PC-9 (cell line): Measurements from ENCODE around the gene PEPD. TPM values are rescaled to one million over a fixed set of nuclear protein-coding genes. Genes with fewer than 3 reads are reported as not detected.

ENCODE experiments used
- BruUV-seq: library from RNA; stranded (reverse); fragments of 400-500 nt; replicated peaks from 2 replicates; lab custom pipeline; 2021; lab: Mats Ljungman, UMichigan
- CTCF ChIA-PET: fragments of 300-600 bp; sonication (Branson Sonifier 250); formaldehyde crosslinking; loops from one replicate; lab custom pipeline; 2022; ENCODE audit warnings: antibody characterized with exemption; lab: Charles Lee
- POLR2A ChIA-PET: fragments of 300-600 bp; sonication (Branson Sonifier 250); formaldehyde crosslinking; loops from one replicate; lab custom pipeline; 2022; ENCODE audit warnings: antibody characterized with exemption; ENCODE audit not compliant: unreplicated experiment; lab: Charles Lee
- DNase-seq, 2 experiments: peaks; one replicate each; pipeline versions ENCODE4 v3.0.0 to v3.0.0-alpha.2; 2015 to 2022; ENCODE audit warnings: mixed read lengths in 1 of 2
- H2AFZ ChIP-seq: fragments of 200-600 bp; sonication (generic); 2 replicates; pipeline ENCODE4 v1.8.1; 2017; ENCODE audit warnings: antibody characterized with exemption
- H3F3A ChIP-seq: fragments of 200-600 bp; sonication (generic); 2 replicates; pipeline ENCODE4 v1.8.1; 2017; ENCODE audit warnings: antibody characterized with exemption, mild to moderate bottlenecking, low read depth; ENCODE audit not compliant: insufficient read depth
- H3K27ac ChIP-seq: fragments of 200-600 bp; sonication (generic); 2 replicates; pipeline ENCODE4 v1.6.1; 2016; ENCODE audit warnings: mixed run types
- H3K27me3 ChIP-seq: fragments of 200-600 bp; sonication (generic); 2 replicates; pipeline ENCODE4 v1.6.1; 2016; ENCODE audit warnings: low read depth, mixed run types; ENCODE audit not compliant: insufficient read depth
- H3K36me3 ChIP-seq: fragments of 200-600 bp; sonication (generic); 2 replicates; pipeline ENCODE4 v1.6.1; 2016; ENCODE audit warnings: low read depth, mixed run types
- H3K4me1 ChIP-seq: fragments of 200-600 bp; sonication (generic); replicated peaks from 2 replicates; pipeline ENCODE4 v1.6.1; 2016; ENCODE audit warnings: mixed run types; ENCODE audit not compliant: insufficient read depth
- H3K4me2 ChIP-seq: fragments of 200-600 bp; sonication (generic); 2 replicates; pipeline ENCODE4 v1.6.1; 2017; ENCODE audit warnings: mixed run types
- H3K4me3 ChIP-seq: fragments of 200-600 bp; sonication (generic); 2 replicates; pipeline ENCODE4 v1.6.1; 2016; ENCODE audit warnings: mixed run types
- H3K79me2 ChIP-seq: fragments of 200-600 bp; sonication (generic); 2 replicates; pipeline ENCODE4 v1.6.1; 2017; ENCODE audit warnings: low read depth, mixed run types
- H3K9me2 ChIP-seq: fragments of 200-600 bp; sonication (generic); 2 replicates; pipeline ENCODE4 v1.8.1; 2017; ENCODE audit warnings: mild to moderate bottlenecking; ENCODE audit not compliant: insufficient read depth
- H3K9me3 ChIP-seq: fragments of 200-600 bp; sonication (generic); 2 replicates; pipeline ENCODE4 v1.8.1; 2016; ENCODE audit warnings: low read depth; ENCODE audit not compliant: insufficient read depth
- H4K20me1 ChIP-seq: fragments of 200-600 bp; sonication (generic); 2 replicates; pipeline ENCODE4 v1.8.1; 2017; ENCODE audit not compliant: insufficient read depth
- CTCF ChIP-seq: fragments of 200-600 bp; sonication (generic); conservative IDR thresholded peaks from 2 replicates; pipeline ENCODE4 v1.6.1; 2017; ENCODE audit warnings: mixed run types, antibody characterized with exemption, mild to moderate bottlenecking, moderate library complexity
- EZH2 ChIP-seq: fragments of 200-600 bp; sonication (generic); IDR thresholded peaks from 2 replicates; pipeline ENCODE4 v1.8.0; 2017; ENCODE audit warnings: antibody characterized with exemption, low read depth
- intact Hi-C: fragments of 100-400 bp; cut with micrococcal nuclease; formaldehyde crosslinking; loops from one replicate; pipeline ENCODE4 v1.10.0; 2022; ENCODE audit not compliant: unreplicated experiment
- total RNA-seq: library from RNA; stranded (reverse); gene quantifications from 2 replicates; pipeline ENCODE4 v1.2.3, GENCODE V29; 2021

The PEPD gene
- total RNA-seq, 1 experiment from 2014 or later, result 71.0 TPM

- H3K79me2 ChIP-seq, result no peaks in the 10 kb centered on the region
- H3K4me3 ChIP-seq, result no peak overlapping the region
- ChIA-PET CTCF (no interaction called here), POLR2A (no interaction called here)
- intact Hi-C loops, result no loop called here
- no peaks in the 10 kb centered on the region for H3K27me3 ChIP-seq
- no peak for DNase-seq
- H2AFZ ChIP-seq, result no peak overlapping the region
- H3K4me2 ChIP-seq, result no peak overlapping the region
- no peaks in the 10 kb centered on the region for H3F3A ChIP-seq
- H4K20me1 ChIP-seq, result no peaks in the 10 kb centered on the region
- no peaks in the 10 kb centered on the region for H3K9me2 ChIP-seq
- H3K27ac ChIP-seq, result no peak overlapping the region
- H3K9me3 ChIP-seq, result no peaks in the 10 kb centered on the region
- no peaks in the 10 kb centered on the region for H3K36me3 ChIP-seq
- no peaks in the 10 kb centered on the region for H3K4me1 ChIP-seq
- no peak for TF ChIP-seq EZH2
- no peak for TF ChIP-seq CTCF
- no TSS peak for BruUV-seq
Measured at GRCh38 chr19:33403221-33403972, 118.2 kb downstream of the PEPD start.

- Histone ChIP-seq H4K20me1 (no peaks in the 10 kb centered on the region), H3K4me3 (no peak overlapping the region), H3F3A (no peaks in the 10 kb centered on the region), H3K36me3 (no peaks in the 10 kb centered on the region), H3K27me3 (no peaks in the 10 kb centered on the region), H3K27ac (no peak overlapping the region), H3K9me3 (no peaks in the 10 kb centered on the region), H2AFZ (no peak overlapping the region), H3K9me2 (no peaks in the 10 kb centered on the region), H3K79me2 (no peaks in the 10 kb centered on the region), H3K4me2 (no peak overlapping the region), H3K4me1 (no peaks in the 10 kb centered on the region)
- BruUV-seq, result no TSS peak
- CTCF ChIA-PET, result no interaction called here
- TF ChIP-seq EZH2 (no peak), CTCF (peak; percentile 29; the same call in 1 of the 2 replicates)
- peak in 1 of 2 experiments; percentile 14 for DNase-seq
- POLR2A ChIA-PET, result interaction anchor here (0.7 kb wide), 1 partner anchor 43 kb away, joined by 3 read pairs; no protein-coding TSS in a partner anchor
- intact Hi-C loops, result loop anchor here (1.0 kb wide), 1 partner anchor 167 kb away; no protein-coding TSS in a partner anchor
Measured at GRCh38 chr19:33402421-33403220, 119.0 kb downstream of the PEPD start.

GRCh38 chr19:33401683-33402420 is 119.7 kb downstream of the PEPD start:
- H3K27ac ChIP-seq, result no peak overlapping the region
- no peaks in the 10 kb centered on the region for H3K36me3 ChIP-seq
- ChIA-PET POLR2A (interaction anchor here (0.7 kb wide), 1 partner anchor 42 kb away, joined by 3 read pairs; no protein-coding TSS in a partner anchor), CTCF (no interaction called here)
- no peak overlapping the region for H2AFZ ChIP-seq
- no peaks in the 10 kb centered on the region for H4K20me1 ChIP-seq
- intact Hi-C loops, result loop anchor here (1.0 kb wide), 1 partner anchor 167 kb away; no protein-coding TSS in a partner anchor
- TF ChIP-seq EZH2 (no peak), CTCF (no peak)
- H3K4me1 ChIP-seq, result no peaks in the 10 kb centered on the region
- DNase-seq, result no peak
- no peak overlapping the region for H3K4me3 ChIP-seq
- H3K79me2 ChIP-seq, result no peaks in the 10 kb centered on the region
- H3K9me2 ChIP-seq, result no peaks in the 10 kb centered on the region
- H3K4me2 ChIP-seq, result no peak overlapping the region
- H3K27me3 ChIP-seq, result no peaks in the 10 kb centered on the region
- no peaks in the 10 kb centered on the region for H3K9me3 ChIP-seq
- BruUV-seq, result no TSS peak
- no peaks in the 10 kb centered on the region for H3F3A ChIP-seq
